NCI-H2081 (cell line): Measurements from ENCODE around the gene HS2ST1.
"Not testable (repeated sequence)": the region's sequence is repeated elsewhere in the genome, so short reads cannot be mapped to it uniquely, and the experiment has no call there.

Source experiments
- DNase-seq, 2 experiments: peaks; one replicate each; lab custom pipeline; 2025; lab: John Stamatoyannopoulos, UW

HS2ST1 gene

DNA sequence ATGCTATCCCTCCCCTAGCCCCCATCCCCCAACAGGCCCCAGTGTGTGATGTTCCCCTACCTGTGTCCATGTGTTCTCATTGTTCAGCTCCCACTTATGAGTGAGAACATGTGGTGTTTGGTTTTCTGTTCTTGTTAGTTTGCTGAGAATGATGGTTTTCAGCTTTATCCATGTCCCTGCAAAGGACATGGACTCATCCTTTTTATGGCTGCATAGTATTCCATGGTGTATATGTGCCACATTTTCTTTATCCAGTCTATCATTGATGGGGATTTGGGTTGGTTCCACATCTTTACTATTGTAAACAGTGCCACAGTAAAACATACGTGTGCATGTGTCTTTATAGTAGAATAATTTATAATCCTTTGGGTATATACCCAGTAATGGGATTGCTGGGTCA lies 152.3 kb downstream of the HS2ST1 start:
- DNase-seq: not testable (repeated sequence)

DNA sequence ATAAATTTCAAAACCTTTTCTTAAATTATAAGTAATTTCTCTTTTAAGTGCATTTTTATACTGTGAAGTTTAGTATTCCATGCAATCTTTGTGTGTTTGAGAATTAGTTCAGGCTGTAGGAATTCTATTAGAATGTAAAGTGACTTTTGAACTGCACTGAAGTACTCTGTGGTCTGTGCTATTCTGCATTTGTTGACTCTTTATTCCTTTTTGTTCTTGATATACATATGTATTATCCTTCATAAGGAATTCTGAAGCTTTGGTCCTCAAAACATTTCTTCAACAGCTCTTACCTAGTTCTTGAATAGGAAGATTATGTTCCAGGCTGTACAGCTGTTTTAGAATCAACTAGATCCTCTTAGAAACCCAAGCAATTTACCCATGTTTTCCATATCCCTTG lies 158.0 kb downstream of the HS2ST1 start:
- no peak for DNase-seq

DNA sequence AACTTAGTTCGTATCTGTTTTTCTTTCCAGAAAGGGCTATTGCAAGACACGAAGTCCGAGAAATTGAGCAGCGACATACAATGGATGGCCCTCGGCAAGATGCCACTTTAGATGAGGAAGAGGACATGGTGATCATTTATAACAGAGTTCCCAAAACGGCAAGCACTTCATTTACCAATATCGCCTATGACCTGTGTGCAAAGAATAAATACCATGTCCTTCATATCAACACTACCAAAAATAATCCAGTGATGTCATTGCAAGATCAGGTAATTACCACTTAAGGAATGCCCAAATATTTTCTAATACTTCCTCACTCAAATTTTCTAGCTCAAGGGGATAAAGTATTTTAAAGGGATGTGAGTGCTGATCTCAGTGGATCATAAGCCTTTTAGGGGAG lies 158.5 kb downstream of the HS2ST1 start:
- DNase-seq: no peak

DNA sequence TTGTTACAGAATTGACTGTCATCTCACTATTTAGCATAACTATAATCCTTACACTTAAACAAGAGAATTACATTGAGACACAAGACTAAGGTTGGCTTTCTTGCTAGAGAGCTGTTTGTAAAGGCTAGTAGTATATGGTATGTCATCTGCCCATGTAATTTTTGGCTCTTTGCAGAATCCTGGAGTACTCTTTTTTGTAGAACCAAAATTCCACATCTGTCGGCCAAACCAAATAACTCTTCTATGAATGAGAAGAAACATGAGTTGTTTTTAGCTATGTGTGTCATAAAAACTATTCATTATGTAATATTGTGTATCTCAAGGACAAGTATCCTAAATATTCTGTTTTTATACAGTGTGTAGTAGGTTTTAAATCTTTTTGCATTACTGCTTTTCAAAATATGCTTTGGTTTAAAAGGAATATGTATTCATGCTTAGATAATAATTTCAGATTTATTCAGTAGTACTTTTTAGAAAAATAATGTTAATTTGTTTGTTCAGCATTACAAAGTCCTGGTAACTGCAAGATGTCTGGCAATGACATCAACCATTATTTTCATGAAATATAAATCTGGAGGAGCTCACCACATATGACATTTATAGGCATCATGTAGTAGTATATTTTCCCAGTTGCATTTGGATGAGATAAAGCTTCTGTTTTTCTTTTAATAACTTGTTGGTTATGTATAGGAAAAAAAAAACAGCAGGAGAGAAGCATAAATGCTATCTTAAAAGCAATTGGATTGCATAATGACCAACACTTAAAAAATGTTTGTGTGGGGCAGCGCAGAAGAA lies 159.8 kb downstream of the HS2ST1 start:
- DNase-seq: no peak

DNA sequence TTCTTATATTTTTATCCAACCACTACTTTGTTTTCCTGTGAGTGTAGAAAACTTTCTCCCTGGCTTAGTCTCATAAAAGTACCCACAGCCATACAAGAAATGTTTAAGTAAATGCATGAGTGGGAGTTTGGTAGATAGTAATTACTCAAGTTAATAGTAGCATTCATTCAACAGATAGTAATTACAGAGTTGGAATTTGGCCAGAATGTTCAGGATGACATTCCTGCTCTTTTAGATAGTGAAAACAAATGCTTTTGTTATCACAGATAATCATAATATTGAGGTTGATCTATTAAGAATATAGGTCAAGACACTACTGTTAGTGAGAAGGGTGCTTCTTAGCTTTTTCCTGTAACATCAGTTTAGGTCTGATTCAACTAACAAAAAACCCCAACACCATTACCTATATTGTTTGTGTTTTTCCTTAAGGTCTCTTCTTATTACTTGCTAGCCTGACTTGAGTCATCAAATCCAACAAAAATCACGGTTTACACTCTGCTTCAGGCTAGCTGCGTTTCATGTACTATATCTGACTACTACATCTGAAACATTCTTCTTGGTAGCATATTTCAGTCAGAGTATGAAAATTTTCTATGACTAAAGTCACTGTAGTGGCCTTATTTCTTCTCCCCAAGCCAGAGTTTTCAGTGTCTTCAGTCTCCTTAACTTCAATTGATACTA lies 163.7 kb downstream of the HS2ST1 start:
- no peak for DNase-seq

DNA sequence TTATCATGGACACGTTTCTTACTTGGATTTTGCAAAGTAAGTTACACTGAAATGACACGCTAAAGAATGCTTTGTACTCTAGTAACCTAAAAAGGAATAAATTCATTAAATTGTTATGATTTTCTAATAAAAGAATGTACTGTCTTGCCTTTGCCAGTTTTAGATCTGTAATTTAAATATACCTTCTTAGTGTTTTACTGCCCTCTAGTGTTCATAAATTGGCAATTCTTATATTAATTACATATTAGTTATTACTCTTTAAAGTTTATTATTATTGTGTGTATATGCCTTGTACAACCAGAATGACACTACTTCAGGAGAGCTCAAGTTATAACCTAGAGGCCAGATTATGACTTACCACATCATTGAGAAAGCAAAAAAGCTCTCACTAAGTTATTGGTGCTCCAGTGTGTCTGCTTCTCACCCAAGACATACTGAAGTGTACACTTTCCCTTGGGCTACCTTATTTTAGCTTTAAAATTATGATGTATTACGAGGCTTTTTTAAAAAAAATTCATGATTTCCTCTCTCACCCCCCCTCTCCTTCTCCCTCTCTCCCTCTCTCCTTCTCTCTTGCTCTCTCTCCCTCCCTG lies 169.9 kb downstream of the HS2ST1 start:
- peak in 1 of 2 experiments; percentile 6 for DNase-seq

DNA sequence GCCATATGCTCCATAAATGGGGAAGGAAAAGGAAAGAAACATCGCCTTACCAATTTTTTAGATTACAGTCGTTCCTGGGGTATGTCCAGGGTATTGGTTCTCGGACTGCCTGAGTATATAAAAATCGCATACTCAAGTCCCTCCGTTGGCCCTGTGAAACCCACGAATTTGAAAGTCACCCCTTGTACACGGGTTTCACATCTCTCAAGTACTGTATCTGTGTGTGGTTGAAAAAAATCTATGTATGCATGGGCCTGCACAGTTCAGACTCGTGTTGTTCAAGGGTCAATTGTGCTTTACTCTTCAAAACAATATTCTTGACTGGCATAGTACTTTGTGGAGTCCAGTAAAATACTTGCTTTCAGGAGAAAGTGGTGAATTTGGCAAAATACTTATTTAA lies 171.7 kb downstream of the HS2ST1 start:
- no peak for DNase-seq

DNA sequence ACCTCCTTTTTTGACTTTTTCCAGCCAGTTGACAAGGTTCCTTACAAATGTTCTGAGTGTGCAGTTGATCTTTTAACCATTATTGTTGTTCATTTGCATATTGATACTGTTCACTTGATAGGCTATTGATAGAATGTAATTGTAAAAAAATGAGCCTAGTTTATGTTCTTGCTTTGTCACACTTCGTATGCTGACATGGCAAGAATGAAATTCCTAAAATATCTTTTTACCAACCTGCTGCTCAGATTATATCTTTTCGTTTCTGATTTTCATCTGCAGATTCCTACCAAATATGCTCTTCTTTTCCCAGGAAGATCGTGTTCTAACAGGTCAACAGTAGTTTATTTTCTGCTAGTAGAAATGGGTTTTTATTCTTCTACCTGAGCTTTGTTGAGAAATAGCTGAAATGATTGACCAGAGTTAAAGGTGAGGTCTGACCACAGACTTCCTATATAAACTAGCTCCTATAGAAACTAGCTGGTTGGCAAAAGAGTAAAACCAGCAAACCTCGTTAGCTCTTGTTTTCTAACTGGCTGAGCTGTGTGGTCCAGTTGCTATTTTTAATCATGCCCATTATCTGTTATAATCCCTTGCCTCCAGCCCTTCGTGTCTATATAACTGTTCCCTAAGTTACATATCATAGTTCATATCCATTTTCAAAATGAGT lies 174.8 kb downstream of the HS2ST1 start:
- DNase-seq: no peak

DNA sequence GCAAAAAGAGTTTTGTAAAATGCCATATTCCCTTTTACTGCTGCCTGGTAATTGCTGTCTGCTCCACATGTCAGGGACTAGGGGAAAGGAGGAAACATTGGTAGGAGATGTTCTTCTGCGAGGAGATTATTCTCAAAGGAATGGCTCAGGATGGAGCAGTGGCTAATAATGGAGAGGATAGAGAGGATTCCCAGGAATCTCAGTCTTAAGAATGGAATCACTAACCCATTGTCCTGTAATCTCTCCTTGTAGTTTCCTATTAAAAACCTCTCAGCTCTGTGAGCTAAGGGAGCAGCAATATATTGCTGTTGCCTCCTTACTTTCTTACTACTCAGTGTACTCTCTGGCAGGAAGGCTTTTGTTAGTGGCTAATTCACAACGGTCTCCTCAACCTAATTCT lies 175.4 kb downstream of the HS2ST1 start:
- DNase-seq: no peak

DNA sequence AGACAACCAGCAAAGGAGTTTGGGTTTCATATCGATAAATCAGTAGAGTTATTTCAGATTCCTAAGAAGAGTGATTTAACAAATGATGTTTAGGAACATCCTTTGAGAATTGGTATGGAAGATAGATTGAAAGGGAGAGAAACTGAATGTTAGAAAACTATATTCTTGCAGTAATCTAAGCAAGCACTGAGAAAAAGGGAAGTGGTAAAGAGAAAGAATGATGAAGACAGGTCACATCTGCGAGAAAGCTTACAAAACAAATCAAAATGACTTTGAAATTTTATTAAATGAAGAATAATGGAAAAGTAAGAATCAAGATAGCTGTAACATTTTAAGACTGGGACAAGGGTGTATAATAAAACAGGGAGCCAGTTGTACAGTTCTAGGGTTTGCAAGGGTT lies 177.0 kb downstream of the HS2ST1 start:
- DNase-seq: no peak

DNA sequence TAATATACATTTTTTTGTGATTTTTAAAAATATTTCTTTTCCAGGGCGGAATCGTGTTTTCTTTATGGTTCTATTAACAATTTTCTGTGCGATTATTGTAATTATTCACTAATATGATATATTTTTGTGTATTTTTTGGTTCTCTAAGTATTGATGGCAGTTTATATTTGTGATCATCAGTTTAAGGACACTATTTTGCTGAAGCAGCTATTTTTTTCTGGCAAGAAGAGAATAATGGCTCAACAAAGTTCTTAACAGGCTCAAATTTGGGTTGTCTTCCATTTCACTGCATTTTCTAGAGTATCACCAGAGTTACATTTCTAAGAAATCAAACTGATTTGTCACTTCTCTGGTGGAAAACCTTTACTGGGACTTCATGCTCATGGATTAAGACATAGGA lies 178.4 kb downstream of the HS2ST1 start:
- DNase-seq: no peak

DNA sequence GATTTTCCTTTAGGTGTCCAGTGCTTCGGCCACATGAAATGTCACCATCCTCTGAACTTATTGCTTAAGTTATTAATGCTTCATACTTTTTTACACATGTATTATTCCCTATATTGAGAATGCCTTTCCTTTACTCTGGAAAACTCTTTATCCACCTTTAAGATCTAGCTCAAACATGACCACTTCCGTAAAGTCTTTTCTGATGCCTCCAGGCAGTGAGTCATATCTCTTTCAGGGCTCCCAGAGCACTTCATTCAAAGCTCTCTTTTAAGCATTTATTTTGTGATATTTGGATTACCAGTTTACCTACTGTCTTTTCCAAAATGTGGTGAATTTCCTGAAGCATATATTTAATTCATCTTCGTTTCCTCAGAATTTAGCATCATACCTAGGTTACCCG lies 178.9 kb downstream of the HS2ST1 start:
- no peak for DNase-seq

DNA sequence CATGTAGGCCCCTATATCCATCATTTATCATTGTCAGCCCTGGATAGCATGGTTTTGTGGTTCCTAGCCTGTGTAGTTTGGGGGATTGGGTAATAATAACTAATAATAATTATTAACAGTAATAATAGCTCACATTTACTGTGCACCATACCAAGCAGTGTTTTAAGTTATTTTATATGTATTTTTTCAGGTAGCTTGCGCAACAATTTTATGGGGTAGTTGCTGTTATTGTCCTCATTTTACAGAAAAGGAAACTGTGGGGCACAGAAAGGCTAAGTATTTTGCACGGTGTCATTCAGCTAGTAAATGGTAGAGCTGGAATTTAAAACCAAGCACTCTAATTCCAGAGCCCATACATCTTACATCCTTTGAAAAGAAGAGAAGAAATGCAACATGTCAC lies 179.8 kb downstream of the HS2ST1 start:
- no peak for DNase-seq

DNA sequence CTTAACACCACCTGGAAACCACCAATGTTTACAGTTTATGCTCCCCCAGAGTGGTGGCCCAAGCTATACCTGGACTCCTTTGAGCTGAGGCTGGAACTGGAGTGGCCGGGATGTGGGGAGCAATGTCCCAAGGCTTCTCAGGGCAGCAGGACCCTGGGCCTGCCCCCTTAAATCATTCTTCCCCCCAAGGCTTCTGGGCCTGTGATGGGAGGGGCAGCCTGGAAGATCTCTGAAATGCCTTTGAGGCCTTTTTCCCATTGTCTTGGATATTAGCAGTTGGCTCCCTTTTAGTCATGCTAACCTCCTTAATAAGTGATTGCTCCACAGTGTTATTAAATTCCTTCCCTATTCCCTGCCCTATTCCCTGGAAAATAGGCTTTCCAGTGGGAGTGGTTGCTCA lies 185.8 kb downstream of the HS2ST1 start:
- DNase-seq: no peak

DNA sequence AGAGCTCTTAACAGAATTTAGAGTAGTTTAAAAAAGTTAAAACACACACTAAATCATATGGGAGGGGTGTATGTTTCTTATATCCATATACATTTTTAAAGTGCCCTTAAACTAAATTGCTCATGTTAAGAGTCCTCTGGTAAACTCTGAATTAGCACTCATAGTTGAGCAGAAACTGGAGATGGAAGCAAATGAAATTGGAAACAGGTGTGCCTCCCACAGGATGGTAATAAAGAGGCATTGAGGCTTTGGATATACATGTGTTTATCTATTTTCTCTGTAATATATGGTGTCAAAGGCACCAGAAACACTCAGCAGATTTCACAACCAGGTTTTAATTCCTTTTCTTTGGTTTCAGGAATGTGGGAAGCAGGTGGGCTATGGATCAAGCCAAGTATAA lies 188.6 kb downstream of the HS2ST1 start:
- no peak for DNase-seq

DNA sequence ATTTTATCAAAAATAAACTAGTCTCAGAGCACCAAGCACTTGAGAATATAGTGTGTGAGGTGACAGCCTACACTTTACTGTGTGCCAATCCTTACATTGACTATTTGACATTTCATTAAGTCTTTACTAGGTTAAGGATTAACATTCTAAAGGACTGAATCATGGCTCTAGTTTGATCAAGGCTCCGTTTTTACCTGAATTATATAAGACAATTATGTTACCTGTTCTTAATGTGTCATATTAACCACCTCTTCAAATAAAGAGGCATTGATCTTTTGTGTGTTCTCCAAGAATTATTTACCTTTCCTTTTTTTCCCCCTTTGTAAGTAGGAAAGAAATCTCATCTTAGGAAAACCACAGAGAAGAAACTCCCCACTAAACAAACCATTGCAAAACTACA lies 189.7 kb downstream of the HS2ST1 start:
- no peak for DNase-seq

DNA sequence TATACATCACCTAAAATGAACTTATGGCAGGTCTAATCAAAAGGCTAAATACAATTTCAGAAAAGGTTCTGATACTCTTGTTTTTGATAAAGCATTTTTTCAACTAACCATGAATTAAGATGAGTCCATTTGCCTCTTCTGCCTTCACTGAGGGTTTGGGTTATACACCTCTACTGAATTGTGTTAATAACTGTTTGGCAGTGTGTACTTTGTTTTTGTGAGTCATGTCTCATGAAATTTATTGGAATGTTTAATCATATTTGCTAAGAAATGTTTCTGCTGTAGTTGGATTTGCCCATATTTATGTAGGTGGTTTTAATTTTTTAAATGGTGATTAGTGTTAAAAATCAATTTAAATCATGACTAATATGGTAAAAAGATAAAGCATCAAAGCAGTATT lies 190.5 kb downstream of the HS2ST1 start:
- no peak for DNase-seq

DNA sequence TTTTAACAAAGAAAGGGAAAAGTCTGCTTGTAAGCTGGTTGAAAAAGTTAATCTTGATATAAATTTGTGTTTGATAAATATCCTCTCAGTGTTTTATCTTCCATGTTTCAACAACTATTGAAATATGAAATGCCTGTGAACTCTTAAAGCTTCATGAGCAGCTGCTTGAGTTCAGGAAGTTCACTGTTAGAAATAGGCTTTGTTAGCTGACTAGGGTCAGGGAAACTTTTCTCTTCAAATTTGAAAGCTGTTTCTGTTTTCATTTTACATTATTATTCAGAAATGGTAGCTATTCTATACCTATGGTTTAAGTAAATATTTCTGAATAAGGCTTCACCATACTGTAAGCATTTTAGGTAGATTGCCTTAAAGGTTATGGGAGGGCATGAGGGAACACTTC lies 191.7 kb downstream of the HS2ST1 start:
- no peak for DNase-seq

DNA sequence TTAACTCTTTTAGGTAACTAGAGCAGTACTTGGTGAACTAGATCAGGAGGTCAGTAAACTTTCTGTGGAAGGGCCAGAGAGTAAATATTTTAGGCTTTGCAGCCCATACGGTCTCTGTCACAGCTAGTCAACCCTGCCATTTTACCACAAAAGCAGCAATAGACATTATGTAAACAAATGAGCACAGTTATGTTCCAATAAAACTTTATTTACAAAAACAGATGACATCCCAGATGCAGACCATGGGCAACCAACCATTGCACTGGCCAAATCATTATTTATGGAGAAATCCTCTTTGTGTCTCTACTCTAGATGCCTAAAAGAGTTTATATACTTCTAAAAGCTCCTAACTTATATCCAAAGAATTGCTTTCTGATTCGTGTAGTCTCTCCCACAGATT lies 192.4 kb downstream of the HS2ST1 start:
- DNase-seq: no peak

DNA sequence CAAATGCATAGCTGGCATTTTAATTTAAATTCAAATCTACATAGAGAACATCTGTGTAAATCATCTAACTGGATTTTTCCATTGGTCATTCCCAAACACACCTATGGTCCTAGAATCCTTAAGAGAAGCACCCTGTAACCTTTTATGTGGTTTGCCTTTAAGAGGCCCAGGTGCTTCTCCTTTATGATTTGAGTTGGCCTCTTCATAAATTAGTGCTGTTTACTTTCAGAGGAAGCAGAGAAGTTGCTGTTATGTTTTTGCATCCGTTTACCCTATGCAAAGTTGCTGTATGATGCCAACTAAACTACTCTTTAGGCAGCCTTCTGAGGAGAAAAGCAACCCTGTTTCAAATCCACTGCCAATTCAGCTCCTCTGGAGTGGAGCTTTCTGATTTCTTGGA lies 193.8 kb downstream of the HS2ST1 start:
- DNase-seq: no peak

DNA sequence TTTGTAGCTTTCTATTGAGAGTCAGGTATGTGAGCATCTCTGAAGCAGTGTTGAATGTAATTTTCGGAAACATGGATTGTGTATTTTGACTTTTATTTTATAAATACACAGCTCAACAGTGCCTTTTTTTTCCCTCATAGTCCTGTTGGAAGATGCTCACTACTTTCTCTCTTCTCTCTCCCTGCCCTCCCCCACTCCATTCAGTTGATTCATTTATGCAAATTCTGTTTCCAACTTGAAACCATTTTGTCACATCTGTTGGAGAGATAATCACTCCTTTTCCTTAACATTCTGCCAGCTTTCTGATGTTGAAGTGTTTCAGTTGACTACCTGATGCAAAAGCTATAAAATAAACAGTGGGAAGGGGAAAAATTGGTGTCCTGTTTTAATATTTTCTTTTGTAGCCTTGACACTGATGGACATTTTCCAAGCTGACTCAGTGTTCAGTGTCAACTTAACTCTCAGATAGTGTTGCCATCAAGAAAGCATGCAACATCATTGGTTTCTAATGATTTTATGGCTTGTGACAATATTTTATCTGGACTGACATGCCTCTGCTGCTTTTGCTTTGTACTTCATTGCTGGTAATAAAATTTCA lies 194.5 kb downstream of the HS2ST1 start:
- no peak for DNase-seq

DNA sequence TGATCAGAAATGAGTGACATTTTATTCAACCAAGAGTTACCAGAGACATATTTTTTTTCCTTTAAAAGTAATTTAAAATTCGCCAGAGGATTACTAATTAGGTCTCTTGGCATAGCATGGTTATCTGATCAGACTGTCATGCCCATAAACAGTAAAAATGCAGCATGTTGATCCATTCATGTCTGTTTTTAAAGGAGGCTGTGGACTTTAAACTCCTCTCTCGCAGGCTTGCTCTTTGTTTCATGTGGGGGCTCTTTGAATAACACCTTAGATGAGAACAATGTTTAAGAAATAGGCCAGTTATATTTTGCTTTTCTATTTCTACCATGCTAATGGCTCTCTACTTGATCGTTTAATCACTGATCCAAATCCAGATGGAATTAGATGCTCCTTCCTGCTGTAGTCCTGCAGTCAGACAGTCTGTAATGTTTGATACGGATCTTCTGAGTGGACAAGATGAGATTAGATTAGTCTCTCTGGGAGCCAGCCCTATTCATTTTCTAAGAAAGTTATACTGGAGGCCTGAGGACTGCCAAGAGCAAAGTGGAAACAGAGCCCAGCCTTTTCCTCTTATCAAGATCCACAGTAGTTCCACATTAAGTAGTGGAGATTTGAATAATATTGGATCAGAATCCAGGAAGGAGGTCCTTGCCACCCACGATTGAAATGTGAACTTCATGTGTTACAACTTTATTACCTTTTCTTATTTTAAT lies 197.4 kb downstream of the HS2ST1 start:
- no peak for DNase-seq
